Cardiac fibroblast (primary cell): ENCODE measurements around the gene ACOD1.
"Not testable (repeated sequence)": the region's sequence is repeated elsewhere in the genome, so short reads cannot be mapped to it uniquely, and the experiment has no call there.

Source experiments
- DNase-seq, 2 donors: peaks; one replicate each; pipeline versions ENCODE4 v3.0.0 to v3.0.0-alpha.2; 2010; ENCODE audit warnings: low read depth in 2 of 2
- H3K4me3 ChIP-seq, 2 donors: replicated peaks in 1 of 2; 1 replicate in 1 of 2; 2 replicates in 1 of 2; pipeline ENCODE4 v1.5.1; 2011; ENCODE audit warnings: low read depth in 2 of 2, low read length in 2 of 2, mild to moderate bottlenecking in 2 of 2, moderate library complexity in 1 of 2
- TF ChIP-seq, protein P1 (sequence below): IDR thresholded peaks from one replicate; pipeline ENCODE4 v1.5.1; 2011; ENCODE audit warnings: low read depth, mild to moderate bottlenecking, low read length, inconsistent platforms

Gene ACOD1

DNA sequence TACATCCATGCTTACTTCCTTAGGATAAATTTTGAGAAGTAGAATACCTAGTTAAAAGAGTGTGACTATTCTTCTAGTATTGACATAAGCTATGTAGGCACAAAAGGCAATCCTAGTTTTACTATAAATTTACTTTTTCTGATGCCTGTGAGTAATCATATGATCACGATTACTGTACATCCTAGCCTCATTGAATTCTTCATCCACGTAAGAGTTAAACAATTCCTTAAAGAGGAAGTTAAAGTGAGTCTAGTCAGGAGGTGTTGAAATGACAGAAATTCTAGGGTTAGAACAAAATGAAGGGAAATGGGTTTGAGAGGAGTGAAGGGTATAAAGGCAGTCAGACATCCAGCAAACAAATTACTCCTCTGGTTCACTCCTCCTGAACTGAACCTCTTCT, at the start of gene ACOD1:
Gene ACOD1 (plus strand): TSS at position 363 of the 400 bp plus-strand sequence. CDS start 48 bp downstream, outside the sequence.
- no peak within 1 kb of the TSS for H3K4me3 ChIP-seq
- TF ChIP-seq, protein P1, sequence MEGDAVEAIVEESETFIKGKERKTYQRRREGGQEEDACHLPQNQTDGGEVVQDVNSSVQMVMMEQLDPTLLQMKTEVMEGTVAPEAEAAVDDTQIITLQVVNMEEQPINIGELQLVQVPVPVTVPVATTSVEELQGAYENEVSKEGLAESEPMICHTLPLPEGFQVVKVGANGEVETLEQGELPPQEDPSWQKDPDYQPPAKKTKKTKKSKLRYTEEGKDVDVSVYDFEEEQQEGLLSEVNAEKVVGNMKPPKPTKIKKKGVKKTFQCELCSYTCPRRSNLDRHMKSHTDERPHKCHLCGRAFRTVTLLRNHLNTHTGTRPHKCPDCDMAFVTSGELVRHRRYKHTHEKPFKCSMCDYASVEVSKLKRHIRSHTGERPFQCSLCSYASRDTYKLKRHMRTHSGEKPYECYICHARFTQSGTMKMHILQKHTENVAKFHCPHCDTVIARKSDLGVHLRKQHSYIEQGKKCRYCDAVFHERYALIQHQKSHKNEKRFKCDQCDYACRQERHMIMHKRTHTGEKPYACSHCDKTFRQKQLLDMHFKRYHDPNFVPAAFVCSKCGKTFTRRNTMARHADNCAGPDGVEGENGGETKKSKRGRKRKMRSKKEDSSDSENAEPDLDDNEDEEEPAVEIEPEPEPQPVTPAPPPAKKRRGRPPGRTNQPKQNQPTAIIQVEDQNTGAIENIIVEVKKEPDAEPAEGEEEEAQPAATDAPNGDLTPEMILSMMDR, result no peak

GRCh38 chr13:76899066-76899465, 49.2 kb upstream of the ACOD1 start:
- not testable (repeated sequence) for DNase-seq

More for the DNA sequence above, at the start of gene ACOD1:
- peak in 1 of 2 donors; percentile 35 for DNase-seq

DNA sequence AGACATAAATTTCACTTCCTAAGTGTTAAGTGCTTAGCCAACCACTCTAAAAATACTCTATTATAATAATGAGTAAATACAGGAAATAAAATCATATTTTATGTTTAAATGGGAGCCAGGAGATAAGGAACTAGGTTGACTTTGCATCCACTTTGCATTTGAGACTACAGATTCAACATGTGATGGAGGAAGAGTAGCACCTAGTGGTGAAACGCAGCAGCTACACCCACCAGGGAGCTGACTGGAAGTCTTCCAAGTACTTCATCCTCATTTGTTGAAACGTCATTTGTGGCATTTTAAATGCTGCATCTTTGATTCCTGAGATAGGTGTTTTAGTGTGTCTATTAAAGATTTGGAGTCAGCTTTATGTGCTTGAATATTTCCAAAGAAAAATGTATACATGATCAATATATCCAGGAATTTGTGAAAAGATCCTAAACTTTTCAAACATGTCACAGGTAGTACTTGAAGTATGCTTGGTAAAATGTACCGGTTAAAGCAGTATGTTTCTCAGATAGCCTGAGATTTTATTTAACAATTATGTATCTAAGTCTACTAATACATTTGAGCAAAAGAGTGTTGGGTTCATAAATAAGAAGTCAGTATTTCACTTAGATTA, 44.7 kb upstream of the ACOD1 start:
- DNase-seq, result peak; percentile 87 to 90
- H3K4me3 ChIP-seq, result no peak overlapping the region
- TF ChIP-seq, protein P1, result peak; percentile 99

More at GRCh38 chr13:76899066-76899465, 49.2 kb upstream of the ACOD1 start:
- H3K4me3 ChIP-seq, result not testable (repeated sequence)

DNA sequence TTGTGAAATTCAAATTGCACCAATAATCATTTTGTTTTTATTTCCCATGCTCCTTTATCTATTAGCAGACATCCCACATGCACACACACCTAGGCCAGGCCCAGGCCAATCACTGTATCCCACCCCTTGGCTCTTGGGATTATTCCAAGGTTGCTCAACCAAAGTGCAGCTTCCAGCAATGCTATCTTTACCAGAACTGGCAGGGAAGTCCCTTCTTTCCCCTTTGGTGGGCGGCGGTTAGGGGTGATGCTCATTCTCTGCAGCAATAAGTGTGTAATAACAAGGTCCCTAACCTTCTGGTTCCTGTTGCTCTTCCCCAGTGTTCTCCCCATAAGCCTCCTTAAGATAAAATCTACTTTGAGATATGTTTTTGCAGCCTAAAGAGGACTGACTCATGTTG, 43.8 kb upstream of the ACOD1 start:
- TF ChIP-seq, protein P1, result no peak
- DNase-seq, result peak in 1 of 2 donors; percentile 51
- H3K4me3 ChIP-seq, result no peak overlapping the region

- H3K4me3 ChIP-seq, result no peak overlapping the region
- TF ChIP-seq, protein P1, result no peak
- no peak for DNase-seq
Measured at GRCh38 chr13:76912476-76912875, 35.8 kb upstream of the ACOD1 start.

GRCh38 chr13:76913898-76914297, 34.4 kb upstream of the ACOD1 start:
- DNase-seq, result no peak
- H3K4me3 ChIP-seq, result no peak overlapping the region
- TF ChIP-seq, protein P1, result no peak

DNA sequence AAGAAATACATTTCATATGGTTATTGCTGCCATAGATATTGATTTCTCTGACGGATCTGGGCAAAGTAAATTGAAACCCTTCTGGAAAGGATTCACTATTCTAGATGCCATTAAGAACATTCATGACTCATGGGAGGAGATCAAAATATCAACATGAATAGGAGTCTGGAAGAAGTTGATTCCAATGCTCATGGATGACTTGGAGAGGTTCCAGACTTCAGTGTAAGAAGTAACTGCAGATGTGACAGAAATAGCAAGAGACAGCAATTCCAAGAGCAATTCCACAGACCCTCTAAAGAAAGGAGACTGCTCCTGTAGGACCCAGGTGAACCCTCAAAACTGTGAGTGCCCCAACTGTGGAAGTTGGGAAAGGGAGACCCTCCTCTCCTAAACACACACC, 31.2 kb upstream of the ACOD1 start:
- H3K4me3 ChIP-seq, result no peak overlapping the region
- TF ChIP-seq, protein P1, result no peak
- peak; percentile 28 to 71 for DNase-seq

GRCh38 chr13:76917755-76918481, 30.4 kb upstream of the ACOD1 start:
- H3K4me3 ChIP-seq, result not testable (repeated sequence)
- DNase-seq, result peak; percentile 31 to 97
